Ishikawa (cell line): ENCODE results near the gene THAP12.

Experiments used
- CEBPB ChIP-seq: IDR thresholded peaks from 2 replicates; pipeline ENCODE4 v1.6.1; 2012
- CREB1 ChIP-seq: IDR thresholded peaks from 2 replicates; pipeline ENCODE4 v1.6.1; 2012; ENCODE audit warnings: low read depth
- EP300 ChIP-seq: IDR thresholded peaks from 2 replicates; pipeline ENCODE4 v1.6.1; 2012; ENCODE audit warnings: borderline replicate concordance
- FOXM1 ChIP-seq: IDR thresholded peaks from 2 replicates; pipeline ENCODE4 v1.6.1; 2012; ENCODE audit warnings: low read depth, borderline replicate concordance
- MAX ChIP-seq: IDR thresholded peaks from 2 replicates; pipeline ENCODE4 v1.6.1; 2012
- RAD21 ChIP-seq: IDR thresholded peaks from 2 replicates; pipeline ENCODE4 v1.6.1; 2012; ENCODE audit warnings: low read depth
- REST ChIP-seq: IDR thresholded peaks from 2 replicates; pipeline ENCODE4 v1.6.1; 2012; ENCODE audit warnings: low read depth, mild to moderate bottlenecking
- TAF1 ChIP-seq: IDR thresholded peaks from 2 replicates; pipeline ENCODE4 v1.6.1; 2012; ENCODE audit warnings: low read depth, mild to moderate bottlenecking
- TCF12 ChIP-seq: IDR thresholded peaks from 2 replicates; pipeline ENCODE4 v1.6.1; 2012; ENCODE audit warnings: low read depth
- TEAD4 ChIP-seq: IDR thresholded peaks from 2 replicates; pipeline ENCODE4 v1.6.1; 2012
- USF1 ChIP-seq: IDR thresholded peaks from 2 replicates; pipeline ENCODE4 v1.6.1; 2012
- YY1 ChIP-seq: IDR thresholded peaks from 2 replicates; pipeline ENCODE4 v1.6.1; 2012; ENCODE audit warnings: low read depth

GRCh38 chr11:76313271-76313670, 67.7 kb downstream of the THAP12 start:
- no peak for TF ChIP-seq EP300
- no peak for TF ChIP-seq RAD21
- no peak for TF ChIP-seq TAF1
- TF ChIP-seq USF1, result no peak
- no peak for TF ChIP-seq TEAD4
- no peak for TF ChIP-seq CEBPB
- no peak for TF ChIP-seq YY1
- no peak for TF ChIP-seq TCF12
- TF ChIP-seq FOXM1, result no peak
- no peak for TF ChIP-seq CREB1
- TF ChIP-seq MAX, result no peak
- no peak for TF ChIP-seq REST
